Activated T-helper 1 cell treated with anti-CD3 and anti-CD28 coated beads, Interleukin-12 subunit alpha, Interleukin-12 subunit beta, Interleukin-2, Interleukin-4 antibody, amounts not matched to agents 30 ng/mL and 10 ng/mL and 1 ng/mL, durations not matched to agents 14 hours and 24 hours and 36 hours (primary cell): ENCODE measurements around the gene OBSL1. TPM values are rescaled to one million over a fixed set of nuclear protein-coding genes. Genes with fewer than 3 reads are reported as not detected.

ENCODE experiments used
- DNase-seq: peaks from one replicate; pipeline ENCODE4 v3.0.0; 2021; ENCODE audit warnings: low spot score
- H3K27ac Mint-ChIP-seq: one replicate; pipeline ENCODE4 v1.8.0; 2021; ENCODE audit warnings: mild to moderate bottlenecking, mixed read lengths
- H3K27me3 Mint-ChIP-seq: one replicate; pipeline ENCODE4 v1.8.0; 2022; ENCODE audit warnings: mild to moderate bottlenecking, moderate library complexity, mixed read lengths; ENCODE audit not compliant: insufficient read depth
- H3K36me3 Mint-ChIP-seq: one replicate; pipeline ENCODE4 v1.8.0; 2021; ENCODE audit warnings: low read depth, mixed read lengths
- H3K4me1 Mint-ChIP-seq: one replicate; pipeline ENCODE4 v1.8.0; 2021; ENCODE audit warnings: low read depth, mixed read lengths
- H3K4me3 Mint-ChIP-seq: one replicate; pipeline ENCODE4 v1.8.0; 2021; ENCODE audit warnings: mild to moderate bottlenecking, moderate library complexity, mixed read lengths
- H3K9me3 Mint-ChIP-seq: one replicate; pipeline ENCODE4 v1.8.0; 2021; ENCODE audit warnings: mixed read lengths
- intact Hi-C: fragments of 100-400 bp; cut with micrococcal nuclease; formaldehyde crosslinking; loops from one replicate; pipeline ENCODE4 v1.15.1; 2024
- total RNA-seq: library from RNA; stranded (reverse); gene quantifications from 2 replicates; pipeline ENCODE4 v1.2.3, GENCODE V29; 2022

OBSL1 gene
- total RNA-seq, 1 donor from 2014 or later, result 0.21 TPM

DNA sequence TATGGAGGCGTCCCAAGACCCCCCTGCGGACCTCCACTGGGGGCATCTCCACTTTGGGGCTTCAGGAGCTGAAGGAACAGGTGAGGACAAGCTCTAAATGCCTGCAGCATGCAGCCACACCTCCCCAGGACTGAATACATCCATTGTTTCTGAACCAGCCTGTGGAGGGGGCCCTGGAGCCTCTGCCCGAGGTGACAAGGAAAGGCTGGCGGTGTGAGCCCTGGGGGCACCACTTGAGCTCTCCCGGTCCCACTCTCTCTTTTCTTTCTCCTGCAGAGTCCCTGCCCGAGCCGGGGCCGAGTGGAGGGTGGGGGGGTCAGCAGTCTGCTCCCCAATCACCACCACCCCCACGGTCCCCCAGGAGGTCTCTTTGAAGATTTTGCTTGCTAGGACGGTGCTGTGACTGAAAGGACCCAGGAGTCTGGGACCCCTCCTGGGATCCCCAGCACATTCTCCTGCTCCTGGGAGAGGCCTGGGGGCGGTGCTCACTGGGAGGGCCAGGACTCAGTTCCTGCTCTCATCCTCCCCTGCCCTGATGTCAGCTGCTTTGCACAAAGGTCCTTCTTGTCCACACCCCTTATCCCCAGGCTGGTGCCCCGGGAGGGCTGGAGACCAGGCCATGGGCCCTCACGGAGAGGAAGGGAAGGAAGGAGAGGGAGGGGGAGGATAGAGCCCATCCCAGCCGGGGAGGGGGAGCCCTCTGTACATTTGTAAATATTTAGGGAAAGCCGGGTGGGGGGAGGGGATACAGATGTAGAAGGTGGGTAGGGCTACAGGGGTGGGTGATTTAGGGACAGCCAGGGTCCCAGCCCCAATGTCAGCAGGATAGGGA, 33.5 kb downstream of the OBSL1 start:
- Mint-ChIP-seq H3K27me3 (no peaks in the 10 kb centered on the region), H3K36me3 (peaks cover 7% of the 10 kb centered on the region), H3K9me3 (no peaks in the 10 kb centered on the region), H3K27ac (no peak overlapping the region), H3K4me3 (no peak overlapping the region), H3K4me1 (peaks cover 9% of the 10 kb centered on the region)
- no peak for DNase-seq
- intact Hi-C loops, result no loop called here

DNA sequence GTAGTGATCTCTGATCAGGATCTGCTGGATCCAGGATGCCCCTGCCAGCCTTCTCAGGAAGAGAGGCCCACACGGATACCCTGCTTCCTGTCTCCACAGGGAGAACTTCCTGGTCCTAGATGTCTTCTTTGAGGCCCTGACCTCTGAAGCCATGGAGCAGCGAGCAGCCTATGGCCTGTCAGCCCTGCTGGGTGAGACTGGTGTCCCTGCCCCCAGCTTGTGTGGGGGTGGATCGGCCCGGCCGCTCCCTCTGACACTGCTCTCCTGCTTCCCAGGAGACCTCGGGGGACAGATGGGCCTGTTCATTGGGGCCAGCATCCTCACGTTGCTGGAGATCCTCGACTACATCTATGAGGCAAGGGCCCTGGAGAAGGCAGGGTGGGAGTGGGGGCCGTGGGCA, 34.4 kb downstream of the OBSL1 start:
- DNase-seq, result no peak
- H3K27me3 Mint-ChIP-seq, result no peaks in the 10 kb centered on the region
- intact Hi-C loops, result no loop called here
- H3K4me1 Mint-ChIP-seq, result peaks cover under 1% of the 10 kb centered on the region
- H3K4me3 Mint-ChIP-seq, result no peak overlapping the region
- H3K27ac Mint-ChIP-seq, result no peak overlapping the region
- peaks cover 7% of the 10 kb centered on the region for H3K36me3 Mint-ChIP-seq
- no peaks in the 10 kb centered on the region for H3K9me3 Mint-ChIP-seq

DNA sequence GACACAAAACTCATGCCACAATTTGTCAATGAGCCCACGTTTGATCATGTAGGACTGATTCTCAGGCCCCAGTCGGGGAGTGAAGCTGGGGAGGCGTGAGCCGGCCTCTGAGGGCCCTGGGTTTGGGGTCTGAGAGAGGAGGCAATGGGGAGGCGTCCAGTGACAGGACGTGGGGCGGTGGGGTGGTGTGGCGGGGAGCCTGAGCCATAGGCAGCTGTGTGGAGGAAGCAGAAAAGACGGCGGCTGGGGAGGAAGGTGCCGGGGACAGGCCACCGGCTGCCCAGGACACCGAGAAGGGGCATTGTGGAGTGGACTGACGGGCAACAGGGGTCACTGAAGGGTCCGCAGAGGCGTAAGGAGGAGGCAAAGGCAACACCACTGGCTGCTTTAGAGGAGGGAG, 34.9 kb downstream of the OBSL1 start:
- Mint-ChIP-seq H3K4me1 (no peaks in the 10 kb centered on the region), H3K36me3 (peaks cover 7% of the 10 kb centered on the region)

DNA sequence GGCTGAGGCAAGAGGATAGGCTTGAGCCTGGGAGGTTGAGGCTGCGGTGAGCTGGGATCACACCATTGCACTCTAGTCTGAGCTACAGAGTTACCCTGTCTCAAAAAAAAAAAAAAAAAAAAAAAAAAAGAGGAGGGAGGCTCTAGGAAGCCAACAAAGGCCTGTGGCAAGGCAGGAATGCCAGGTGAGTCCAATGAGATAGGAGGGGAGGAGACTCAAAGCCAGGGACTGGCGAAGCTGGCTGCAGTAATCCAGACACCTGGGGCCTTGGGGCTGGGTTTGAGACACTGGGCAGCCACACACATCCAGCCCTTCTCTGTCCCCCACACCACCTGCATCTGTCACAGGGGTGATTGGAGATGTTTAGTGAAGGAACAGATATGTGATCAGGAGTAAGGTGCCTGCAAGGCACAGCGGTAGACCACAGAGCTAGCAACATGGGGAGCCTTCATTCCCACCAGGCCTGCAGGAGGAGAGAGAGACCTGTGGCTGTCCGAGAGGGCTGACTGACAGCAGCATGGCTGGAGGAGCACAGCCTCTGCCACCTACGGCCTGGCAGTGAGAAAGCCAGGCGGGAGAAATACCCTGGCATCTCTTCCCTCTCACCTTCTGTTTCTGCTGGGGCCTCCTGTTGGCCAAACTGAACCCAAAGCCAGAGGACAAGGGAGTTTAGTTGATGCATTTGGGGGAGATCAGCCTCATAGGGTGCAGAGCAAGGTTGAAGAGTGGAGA, 37.2 kb downstream of the OBSL1 start:
- no peak for DNase-seq
- peaks cover 16% of the 10 kb centered on the region for H3K27me3 Mint-ChIP-seq
- H3K4me3 Mint-ChIP-seq, result no peak overlapping the region
- H3K27ac Mint-ChIP-seq, result no peak overlapping the region
- H3K4me1 Mint-ChIP-seq, result peaks cover 6% of the 10 kb centered on the region
- peaks cover 2% of the 10 kb centered on the region for H3K36me3 Mint-ChIP-seq
- intact Hi-C loops, result no loop called here
- no peaks in the 10 kb centered on the region for H3K9me3 Mint-ChIP-seq

More for the DNA sequence above, 34.9 kb downstream of the OBSL1 start:
- no peak for DNase-seq
- H3K4me3 Mint-ChIP-seq, result no peak overlapping the region
- no peaks in the 10 kb centered on the region for H3K9me3 Mint-ChIP-seq
- no peak overlapping the region for H3K27ac Mint-ChIP-seq
- peaks cover under 1% of the 10 kb centered on the region for H3K27me3 Mint-ChIP-seq
- intact Hi-C loops, result no loop called here

DNA sequence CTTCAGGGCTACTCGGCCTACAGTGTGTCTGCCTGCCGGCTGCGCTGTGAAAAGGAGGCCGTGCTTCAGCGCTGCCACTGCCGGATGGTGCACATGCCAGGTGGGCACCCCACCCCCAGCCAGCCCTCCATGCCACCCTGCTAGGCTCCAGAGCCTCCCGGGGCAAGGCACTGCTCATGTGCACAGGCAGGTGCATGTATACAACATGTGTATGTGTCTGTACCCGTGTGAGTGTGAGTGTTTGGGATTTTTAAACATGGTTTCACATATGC, 39.0 kb downstream of the OBSL1 start:
- H3K27me3 Mint-ChIP-seq, result peaks cover 31% of the 10 kb centered on the region
- intact Hi-C loops, result no loop called here
- H3K27ac Mint-ChIP-seq, result no peak overlapping the region
- H3K4me1 Mint-ChIP-seq, result peaks cover 6% of the 10 kb centered on the region
- no peaks in the 10 kb centered on the region for H3K36me3 Mint-ChIP-seq
- H3K4me3 Mint-ChIP-seq, result no peak overlapping the region
- no peak for DNase-seq
- H3K9me3 Mint-ChIP-seq, result no peaks in the 10 kb centered on the region

DNA sequence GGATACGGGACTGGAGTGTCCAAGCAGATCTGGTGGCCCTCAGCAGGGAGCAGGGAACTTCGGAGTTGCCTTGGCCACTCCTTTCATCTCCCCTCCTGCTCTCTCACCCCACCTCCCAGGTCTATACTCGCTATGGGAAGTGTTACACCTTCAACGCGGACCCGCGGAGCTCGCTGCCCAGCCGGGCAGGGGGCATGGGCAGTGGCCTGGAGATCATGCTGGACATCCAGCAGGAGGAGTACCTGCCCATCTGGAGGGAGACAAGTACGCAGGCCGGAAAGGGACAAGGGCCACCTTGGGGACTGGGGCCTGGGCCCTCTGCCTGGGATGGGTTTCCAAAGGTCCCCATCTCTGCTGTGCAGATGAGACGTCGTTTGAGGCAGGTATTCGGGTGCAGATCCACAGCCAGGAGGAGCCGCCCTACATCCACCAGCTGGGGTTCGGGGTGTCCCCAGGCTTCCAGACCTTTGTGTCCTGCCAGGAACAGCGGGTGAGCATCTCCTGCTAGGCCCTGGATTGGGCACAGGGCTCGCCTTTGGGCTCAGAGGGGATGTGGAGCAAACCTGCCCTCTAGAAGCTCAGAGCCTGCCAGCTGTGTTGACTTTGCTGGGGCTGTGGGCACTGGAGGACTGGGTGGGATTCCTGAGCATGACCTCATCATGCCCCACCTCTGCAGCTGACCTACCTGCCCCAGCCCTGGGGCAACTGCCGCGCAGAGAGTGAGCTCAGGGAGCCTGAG, 39.5 kb downstream of the OBSL1 start:
- no peak overlapping the region for H3K27ac Mint-ChIP-seq
- H3K27me3 Mint-ChIP-seq, result peaks cover 31% of the 10 kb centered on the region
- intact Hi-C loops, result no loop called here
- DNase-seq, result no peak
- no peaks in the 10 kb centered on the region for H3K9me3 Mint-ChIP-seq
- H3K36me3 Mint-ChIP-seq, result no peaks in the 10 kb centered on the region
- H3K4me1 Mint-ChIP-seq, result peaks cover 6% of the 10 kb centered on the region
- no peak overlapping the region for H3K4me3 Mint-ChIP-seq

DNA sequence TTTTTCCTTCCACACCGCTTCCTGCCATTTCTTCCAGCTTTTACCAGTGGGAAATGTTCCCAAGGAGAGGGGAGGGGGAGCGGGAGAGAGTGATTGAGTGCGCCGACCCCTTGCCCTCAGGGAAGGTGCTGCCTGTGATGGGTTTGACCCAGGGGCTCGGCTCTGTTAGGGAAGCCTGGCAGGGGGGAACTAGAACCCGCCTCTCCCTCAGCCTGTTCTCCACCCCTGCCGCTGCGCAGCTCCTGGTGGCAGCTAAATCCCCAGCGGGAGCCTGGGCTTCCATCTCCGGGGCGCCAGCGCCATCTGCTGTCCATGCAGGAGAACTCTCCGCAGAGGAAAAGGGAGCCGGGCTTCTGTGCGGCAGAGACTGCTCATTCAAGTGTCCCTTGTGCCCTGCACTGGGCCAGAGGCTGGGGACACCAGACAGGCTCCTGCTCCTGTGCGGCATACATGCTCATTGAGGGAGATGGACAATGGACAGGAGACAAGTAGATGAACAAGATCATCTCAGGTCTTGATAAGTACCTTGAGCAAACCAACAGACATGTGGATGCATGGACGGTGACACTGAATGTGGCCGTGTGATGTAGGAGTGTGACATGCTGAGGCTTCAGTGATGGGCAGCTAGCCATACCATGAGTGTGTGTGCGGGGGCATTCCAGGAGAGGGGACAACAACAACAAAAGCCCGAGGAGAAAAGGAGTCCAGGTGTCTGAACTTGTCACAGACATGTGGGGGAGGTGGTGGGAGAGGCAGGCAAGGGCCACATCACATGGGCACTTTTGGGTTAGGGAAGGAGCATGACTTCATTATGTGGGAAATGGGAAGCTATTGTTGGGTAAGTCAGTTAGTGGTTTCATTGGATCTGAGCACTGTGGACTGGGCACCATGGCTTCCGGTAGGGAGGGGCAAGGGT, 41.0 kb downstream of the OBSL1 start:
- no peaks in the 10 kb centered on the region for H3K36me3 Mint-ChIP-seq
- no peaks in the 10 kb centered on the region for H3K9me3 Mint-ChIP-seq
- peaks cover 6% of the 10 kb centered on the region for H3K4me1 Mint-ChIP-seq
- intact Hi-C loops, result loop anchor here (1.0 kb wide), 5 partner anchors 21 to 127 kb away; no protein-coding TSS in a partner anchor
- no peak overlapping the region for H3K27ac Mint-ChIP-seq
- peaks cover 41% of the 10 kb centered on the region for H3K27me3 Mint-ChIP-seq
- DNase-seq, result peak; percentile 74
- no peak overlapping the region for H3K4me3 Mint-ChIP-seq

DNA sequence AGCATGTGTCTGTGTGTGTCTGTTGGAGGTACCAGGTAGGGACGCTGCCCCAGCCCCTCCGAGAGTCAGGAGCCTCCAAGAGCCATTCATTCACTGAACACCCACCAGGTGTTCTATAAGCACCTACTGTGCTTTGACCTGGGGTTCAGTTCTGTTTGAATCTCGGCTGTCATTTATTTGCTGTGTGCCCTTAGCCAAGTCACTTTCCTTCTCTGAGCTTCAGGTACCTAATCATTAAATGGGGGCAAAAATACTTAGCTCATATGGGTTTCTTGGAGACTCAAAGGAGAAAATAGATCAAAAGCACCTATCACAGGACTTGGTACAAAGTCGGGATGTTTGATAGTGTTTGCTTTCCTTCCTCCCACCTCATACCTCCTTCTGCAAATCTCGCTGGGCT, 43.9 kb downstream of the OBSL1 start:
- no peak overlapping the region for H3K4me3 Mint-ChIP-seq
- intact Hi-C loops, result no loop called here
- peaks cover 6% of the 10 kb centered on the region for H3K4me1 Mint-ChIP-seq
- peaks cover 61% of the 10 kb centered on the region for H3K27me3 Mint-ChIP-seq
- no peak overlapping the region for H3K27ac Mint-ChIP-seq
- no peak for DNase-seq
- H3K36me3 Mint-ChIP-seq, result no peaks in the 10 kb centered on the region
- H3K9me3 Mint-ChIP-seq, result no peaks in the 10 kb centered on the region

DNA sequence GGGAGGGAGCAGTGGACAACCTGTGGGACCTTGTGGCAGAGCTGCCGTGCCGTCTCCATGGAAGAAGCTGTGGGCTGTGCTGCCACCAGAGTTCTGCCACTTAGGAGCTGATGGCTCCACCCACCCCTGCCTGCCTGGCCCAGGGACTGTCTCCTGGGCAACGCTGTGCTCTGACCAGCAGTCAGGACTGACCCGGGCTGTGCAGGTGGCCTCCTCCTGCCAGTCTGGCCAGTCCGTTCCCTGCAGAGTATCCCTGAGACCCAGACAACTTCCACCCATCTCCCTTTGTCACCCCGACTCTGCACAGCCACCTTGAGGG, 44.3 kb downstream of the OBSL1 start:
- Mint-ChIP-seq H3K9me3 (no peaks in the 10 kb centered on the region), H3K4me3 (no peak overlapping the region), H3K27me3 (peaks cover 62% of the 10 kb centered on the region), H3K27ac (no peak overlapping the region), H3K36me3 (no peaks in the 10 kb centered on the region), H3K4me1 (peaks cover 6% of the 10 kb centered on the region)
- intact Hi-C loops, result no loop called here
- no peak for DNase-seq

DNA sequence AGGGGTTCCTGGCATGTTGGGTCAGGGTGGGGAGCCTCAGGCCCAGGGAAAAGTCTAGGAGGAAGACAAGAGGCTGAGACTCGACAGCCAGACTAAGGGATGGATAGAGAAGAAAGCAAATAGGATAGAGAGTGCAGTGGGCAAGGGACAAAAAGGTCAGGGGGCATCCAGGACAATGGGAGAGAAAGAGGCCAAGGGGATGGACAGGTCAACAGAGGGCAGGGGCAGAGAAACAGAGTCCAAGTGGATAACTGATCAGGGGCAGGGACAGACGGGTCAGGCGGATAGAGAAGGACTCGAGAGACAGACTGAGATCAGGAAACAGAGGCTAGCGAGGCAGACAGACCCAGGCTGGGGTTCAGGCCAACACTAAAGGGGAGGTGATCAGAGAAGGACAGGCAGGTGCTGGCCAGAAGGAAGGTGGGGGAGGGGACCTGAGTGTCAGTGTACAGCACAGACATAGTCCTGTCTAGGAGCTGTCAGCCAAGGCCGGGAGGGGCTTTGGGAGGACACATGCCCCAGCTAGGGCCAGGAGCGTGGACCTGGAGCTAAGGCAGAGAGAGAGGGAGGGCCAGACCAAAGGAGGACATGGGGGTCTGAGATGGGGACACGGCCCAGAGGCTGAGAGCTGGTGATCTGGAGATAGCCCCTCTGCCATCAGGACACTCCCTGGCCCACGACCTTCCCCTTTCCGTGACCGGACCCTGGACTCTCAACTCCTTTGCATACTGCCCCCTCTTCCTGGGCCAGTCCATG, 44.8 kb downstream of the OBSL1 start:
- no peaks in the 10 kb centered on the region for H3K9me3 Mint-ChIP-seq
- no peak for DNase-seq
- intact Hi-C loops, result no loop called here
- peaks cover 6% of the 10 kb centered on the region for H3K4me1 Mint-ChIP-seq
- H3K27me3 Mint-ChIP-seq, result peaks cover 68% of the 10 kb centered on the region
- H3K36me3 Mint-ChIP-seq, result no peaks in the 10 kb centered on the region
- no peak overlapping the region for H3K4me3 Mint-ChIP-seq
- no peak overlapping the region for H3K27ac Mint-ChIP-seq

DNA sequence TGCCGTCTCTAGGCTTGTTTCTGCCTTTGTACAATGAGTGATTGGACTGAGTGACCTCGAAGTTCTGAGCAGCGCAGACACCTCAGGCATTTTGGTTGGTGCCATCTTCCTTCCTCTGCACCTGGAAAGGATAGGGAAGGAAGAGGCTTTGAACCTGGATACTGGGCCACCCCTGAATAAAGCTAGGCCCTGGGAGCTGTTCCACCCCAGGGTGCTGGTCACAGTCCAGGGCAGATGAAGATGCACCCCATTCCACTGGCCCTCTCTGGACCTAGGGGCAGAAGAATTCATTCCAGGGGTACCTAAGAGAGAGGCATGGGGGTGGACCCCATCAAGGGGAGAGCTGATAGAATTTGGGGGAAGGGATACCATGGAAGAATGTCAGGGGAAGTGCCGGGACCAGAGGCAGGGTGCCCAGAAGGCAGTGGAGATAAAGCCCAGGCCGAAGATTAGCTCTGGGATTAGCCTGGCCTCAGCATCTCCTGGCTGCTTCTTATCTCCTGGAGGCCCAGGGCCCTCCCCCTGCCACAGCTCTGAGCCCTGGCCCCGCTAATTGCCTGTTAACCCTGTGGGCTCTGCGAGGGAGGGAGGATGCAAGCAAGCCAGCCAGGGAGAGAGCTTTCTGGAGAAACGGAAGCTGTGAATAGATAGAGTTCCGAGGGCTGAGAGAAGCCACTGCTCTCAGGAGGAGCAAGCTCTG, 45.7 kb downstream of the OBSL1 start:
- Mint-ChIP-seq H3K4me1 (peaks cover 6% of the 10 kb centered on the region), H3K9me3 (no peaks in the 10 kb centered on the region), H3K36me3 (no peaks in the 10 kb centered on the region), H3K27me3 (peaks cover 70% of the 10 kb centered on the region), H3K27ac (no peak overlapping the region), H3K4me3 (no peak overlapping the region)
- intact Hi-C loops, result no loop called here
- no peak for DNase-seq
